ENCODE data around the gene MADD.
A peak's percentile ranks its signal among the peaks of the same experiment; 100 is the strongest.

Gene MADD

DNA sequence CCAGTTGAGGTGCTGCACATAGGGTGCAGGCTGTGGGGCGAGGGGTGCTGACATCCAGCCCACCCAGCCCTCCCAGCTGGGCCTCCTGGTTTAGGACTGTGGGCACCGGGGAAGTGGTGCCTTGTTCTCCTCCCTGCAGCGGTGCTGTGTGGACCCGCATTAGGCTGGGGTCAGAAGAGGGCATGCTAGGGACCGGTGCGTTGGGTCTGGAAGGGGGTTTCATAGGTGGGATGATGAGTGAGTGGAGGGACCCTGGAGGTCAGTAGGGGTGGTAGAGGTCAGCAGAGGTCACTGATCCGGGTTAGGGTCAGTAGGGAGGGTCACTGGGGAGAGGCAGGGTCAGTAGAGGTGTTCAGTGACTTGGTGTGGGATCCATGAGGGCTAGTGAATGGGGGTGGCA lies 89.2 kb downstream of the MADD start:
- DNase-seq (ENCODE audit: low spot score), result no peak

DNA sequence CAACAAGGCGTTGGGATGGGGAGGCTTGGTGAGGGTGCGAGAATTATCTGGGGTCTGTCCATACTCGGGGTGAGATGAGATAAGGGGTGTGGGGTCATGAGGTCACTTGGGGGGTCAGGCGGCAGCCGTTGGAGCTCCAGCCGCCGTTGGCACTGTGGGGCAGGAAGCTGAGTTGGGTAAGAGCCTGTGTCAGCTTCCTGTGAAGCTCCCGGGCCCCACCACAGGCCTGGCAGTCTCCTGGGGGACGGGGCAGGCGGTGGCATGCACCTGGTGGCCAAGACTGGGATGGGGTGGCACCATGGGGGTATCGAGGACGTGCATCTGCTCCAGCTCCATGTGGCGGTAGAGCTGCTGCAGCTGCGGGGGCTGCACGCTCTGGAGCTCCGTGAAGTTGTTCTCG lies 89.7 kb downstream of the MADD start:
- DNase-seq (ENCODE audit: low spot score), result no peak

DNA sequence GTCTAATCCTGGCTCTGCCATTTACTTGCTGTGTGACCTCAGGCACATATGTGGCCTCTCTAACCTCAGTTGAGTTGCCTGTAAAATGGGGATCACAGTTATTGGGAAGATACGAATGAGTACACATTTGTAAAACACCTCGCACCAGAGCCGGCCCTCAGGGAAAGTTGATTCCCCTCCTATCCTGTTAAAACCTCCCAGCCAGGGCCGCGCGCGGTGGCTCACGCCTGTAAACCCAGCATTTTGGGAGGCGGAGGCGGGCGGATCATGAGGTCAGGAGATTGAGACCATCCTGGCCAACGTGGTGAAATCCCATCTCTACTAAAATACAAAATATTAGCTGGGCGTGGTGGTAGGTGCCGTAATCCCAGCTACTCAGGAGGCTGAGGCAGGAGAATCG lies 90.4 kb downstream of the MADD start:
- DNase-seq (ENCODE audit: low spot score), result no peak

DNA sequence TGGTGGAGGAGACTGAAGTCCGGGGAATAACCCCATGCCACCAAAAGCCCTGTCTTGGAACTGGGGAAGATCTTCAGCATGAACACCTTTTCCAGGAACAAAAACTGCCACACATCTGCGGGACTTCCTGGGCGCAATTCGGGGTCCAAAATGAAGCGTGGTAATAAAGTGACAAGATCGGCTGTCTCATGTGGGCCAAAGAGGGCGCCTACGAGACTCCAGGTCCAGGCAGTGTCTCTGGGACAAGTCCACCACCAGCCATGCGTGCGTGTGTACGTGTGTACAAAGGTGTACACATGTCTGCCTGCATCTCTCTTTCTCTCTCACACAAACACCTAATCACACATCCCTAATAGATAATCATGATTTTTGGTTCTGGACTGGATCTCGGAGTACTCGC lies 91.5 kb downstream of the MADD start:
- no peak for DNase-seq (ENCODE audit: low spot score)

DNA sequence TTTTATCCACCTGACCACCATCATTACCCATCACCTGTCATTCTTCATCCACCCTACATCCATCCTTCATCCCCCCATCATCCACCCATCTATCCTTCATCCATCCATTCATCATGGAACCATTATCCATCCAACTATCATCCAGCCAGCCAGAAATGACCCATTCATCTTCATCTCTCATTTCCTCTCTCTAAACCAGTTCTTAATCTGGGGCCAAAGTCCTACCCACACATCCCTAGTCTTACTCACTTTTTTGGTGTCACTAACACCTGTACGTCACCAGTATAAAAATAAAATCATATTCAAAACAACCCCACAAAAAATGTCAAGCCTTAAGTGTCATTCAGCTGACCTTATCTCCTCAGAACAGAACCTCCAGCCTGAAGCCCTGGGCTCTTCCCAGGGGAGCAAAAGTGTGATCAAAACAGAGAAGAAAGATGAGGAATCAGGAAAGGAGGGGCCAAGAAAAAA lies 96.1 kb downstream of the MADD start:
- DNase-seq (ENCODE audit: low spot score), result no peak

DNA sequence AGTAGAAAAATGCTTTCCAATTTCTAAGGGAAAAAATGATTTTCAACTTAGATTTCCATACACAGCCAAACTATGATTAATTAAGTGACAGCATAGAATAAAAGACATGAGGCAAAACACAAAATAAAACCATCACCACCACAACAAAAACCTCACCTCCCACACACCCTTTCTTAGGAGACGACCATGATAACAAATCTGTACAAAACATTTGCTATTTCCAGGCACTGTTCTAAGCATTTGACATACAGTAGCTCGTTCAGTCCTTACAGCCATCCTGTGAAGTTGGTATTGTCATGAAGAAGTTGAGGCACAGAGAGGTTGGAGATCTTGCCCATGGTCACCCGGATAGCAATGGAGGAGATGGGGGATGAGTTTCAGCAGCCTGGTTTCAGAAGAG lies 99.7 kb downstream of the MADD start:
- no peak for DNase-seq (ENCODE audit: low spot score)

DNA sequence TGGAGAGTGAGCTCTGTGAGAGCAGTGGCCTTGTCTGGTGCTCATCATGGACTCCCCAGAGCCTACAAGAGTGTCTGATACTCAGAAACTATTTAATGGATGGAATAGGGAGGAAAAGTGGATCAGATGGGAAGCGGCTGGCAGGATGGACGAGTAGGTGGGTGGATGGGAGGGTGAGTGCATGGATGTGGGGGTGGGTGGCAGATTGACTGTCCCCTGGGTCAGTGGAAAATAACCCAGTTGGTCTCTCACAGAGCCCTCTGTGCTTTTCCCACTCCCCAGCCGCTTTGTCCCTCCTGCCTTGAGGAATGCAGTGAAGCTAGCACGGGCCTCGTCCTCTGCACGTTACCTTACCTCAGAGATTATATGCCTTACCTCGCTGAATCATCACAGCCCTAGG lies 102.5 kb downstream of the MADD start:
- no peak for DNase-seq (ENCODE audit: low spot score)

DNA sequence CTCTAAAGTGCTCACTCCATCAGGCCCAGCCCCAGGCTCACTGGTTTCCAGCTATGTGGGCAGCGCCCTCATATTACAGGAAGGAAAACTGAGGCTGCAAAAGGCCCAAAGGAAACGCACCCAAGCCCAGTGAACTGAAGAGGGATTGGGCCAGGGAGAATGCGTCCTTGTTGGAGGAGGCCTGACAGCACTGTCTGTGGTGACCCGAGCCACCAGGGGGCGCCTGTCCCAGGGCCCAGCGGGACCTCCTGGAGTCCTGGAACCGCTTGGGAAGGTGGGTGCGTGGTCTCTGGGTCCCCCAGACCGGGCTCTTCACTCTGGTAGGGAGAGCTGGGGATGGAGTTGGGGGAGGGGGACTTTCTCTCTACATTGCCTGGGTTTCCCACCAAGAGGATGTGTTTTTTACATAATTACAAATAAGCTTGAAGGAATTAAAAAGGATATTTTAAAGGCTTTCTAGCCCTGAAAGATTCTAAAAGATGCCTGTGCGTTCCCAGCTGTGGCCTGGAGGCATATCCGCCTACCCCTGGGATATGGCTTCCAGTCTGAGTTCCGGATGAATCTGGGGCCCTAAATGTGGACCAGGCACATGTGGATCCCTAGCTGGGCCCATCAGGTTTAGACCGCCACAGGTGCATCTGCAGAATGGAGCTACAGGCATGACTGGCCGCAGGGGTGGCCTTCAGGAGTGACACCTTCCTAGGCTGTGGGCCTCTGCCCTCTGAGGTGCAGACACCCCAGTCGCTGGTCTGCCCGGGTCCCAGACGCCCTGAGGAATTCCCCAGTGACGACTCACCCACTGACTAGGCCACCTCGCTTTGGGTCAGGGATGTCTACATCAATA lies 104.2 kb downstream of the MADD start:
- peak; percentile 81 for DNase-seq (ENCODE audit: low spot score)

DNA sequence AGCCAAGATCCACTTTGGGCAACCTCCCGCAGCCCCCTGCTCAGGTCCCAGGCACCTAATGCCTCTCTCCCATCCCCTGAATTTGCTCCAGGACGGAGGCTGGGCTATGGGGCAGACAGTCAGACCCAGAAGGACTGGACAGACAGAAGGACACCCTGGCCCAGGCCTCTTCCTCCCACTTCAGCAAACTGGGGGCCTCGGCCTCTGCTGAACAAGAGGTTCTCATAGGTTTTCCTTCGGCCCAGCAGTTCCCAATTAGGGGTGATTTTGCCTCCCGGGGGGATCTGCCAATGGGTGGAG lies 104.7 kb downstream of the MADD start:
- no peak for DNase-seq (ENCODE audit: low spot score)

DNA sequence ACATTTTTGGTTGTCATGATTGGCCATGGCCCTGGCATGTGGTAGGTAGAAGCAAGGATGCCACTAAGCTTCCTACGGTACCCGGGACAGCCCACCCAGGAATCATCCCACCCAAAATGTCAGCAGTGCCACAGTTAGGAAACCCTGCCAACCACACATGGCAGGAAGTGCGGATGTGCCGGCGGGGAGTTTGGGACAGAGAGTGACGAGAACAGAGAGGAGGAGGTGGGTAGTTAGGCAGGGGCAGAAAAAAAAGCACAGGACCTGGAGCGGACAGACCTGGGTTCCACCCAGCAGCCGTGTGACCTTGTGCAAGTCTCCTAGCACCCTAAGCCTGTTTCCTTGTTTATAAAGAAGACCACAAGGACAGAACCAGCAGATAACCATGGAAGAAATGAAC lies 105.1 kb downstream of the MADD start:
- no peak for DNase-seq (ENCODE audit: low spot score)

DNA sequence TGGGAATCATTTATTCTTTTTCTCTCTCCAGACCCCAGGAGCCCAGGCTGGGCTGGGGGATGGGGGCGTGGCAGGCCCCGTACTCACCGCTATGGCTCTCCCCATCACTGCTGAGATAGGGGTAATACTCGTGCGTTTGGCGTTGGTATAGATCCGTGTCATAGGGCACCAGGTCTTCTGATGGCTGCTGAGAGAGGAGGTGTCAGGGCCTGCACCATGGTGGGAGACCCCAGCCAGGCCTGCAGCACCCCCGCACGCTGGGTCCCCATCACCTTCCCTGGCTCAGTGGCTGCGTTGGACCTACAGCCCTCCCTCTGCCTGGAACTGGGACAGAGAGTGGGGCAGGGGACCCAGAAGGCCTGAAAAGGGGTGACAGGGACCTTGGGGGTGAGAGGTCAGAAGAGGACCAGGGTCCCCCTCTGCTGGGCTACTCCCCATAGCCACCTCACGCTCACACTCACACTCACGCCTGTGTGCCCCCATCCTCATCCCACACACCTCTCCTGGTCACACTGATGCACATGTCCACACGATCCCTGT lies 105.7 kb downstream of the MADD start:
- DNase-seq (ENCODE audit: low spot score), result no peak

DNA sequence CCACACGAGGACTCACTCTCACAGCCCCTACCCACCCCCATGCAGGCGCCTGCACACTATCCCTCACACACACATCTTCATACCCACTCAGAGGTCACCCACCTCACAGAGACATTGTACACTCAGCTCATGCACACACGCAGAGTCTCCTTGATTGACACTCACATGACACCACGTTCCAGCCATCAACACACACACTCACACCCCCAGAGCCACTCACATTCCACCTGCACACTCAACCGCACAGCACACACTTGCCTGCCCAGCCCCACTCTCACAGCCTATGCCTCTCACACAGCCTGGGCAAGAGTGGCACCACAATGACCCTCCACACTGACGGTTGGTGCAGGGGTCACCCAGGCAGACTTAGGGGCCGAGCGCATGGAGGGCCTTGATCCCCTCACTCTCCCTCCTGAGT lies 106.2 kb downstream of the MADD start:
- no peak for DNase-seq (ENCODE audit: low spot score)

DNA sequence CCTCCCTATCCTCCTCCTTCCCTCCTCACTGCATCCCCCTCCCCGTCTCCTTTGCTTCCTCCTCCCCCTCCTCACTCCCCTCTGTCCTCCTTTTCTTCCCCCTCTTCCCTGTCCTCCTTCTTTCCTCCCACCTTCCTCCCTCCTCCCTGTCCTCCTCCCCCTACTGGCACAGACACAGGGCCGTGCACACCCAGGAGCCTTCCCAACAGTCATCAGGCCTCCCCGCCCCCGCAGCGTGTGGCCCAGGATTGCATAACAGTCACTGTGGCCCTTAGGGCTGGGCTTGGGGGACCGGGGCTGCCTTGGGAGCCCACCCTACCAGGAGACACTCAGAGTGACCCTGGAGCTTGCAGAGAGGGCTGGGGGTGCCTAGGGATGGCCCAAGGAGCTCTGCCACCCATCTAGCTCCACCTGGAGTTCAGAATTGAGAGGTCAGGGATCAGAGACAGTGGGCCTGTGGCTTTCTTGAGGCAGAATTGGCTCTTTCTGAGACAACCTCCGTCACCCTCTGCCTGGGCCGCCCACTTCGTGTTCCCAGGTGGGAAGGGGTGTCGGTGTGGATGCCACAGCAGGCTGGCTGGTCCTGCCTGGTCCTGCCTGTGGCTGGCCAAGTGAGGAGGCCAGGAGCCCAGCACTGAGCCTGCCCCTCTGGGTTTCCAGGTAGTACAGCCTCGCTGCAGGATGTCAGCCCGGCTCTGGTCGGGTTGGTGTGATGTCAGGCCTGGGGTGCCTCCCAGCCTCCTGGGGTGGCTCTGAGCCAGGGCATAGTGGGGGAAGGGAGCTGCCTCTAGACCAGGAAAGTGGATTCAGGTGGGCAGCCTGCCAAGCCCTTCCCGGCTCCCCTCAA lies 106.8 kb downstream of the MADD start:
- no peak for DNase-seq (ENCODE audit: low spot score)

DNA sequence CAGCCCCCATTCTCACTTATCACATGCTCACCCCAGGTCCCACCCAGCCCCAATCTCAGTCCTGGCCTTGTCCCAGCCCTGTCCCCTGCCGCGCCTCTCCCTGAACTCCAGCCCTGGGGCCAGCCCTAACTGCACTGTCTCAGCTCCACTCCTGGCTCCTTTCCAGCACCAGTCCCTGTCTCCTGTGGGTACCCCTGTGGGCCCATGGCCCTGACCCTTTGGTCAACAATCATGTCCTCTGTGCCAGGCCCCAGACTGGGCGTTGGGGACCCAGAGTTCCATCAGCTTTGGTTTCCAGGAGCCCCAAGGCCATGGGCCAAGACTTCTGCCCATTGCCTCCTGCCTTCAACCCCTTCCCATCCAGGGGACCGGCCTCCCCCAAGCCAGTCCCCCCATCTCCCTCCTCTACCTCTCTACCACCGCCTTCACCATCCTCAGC lies 107.7 kb downstream of the MADD start:
- DNase-seq (ENCODE audit: low spot score), result no peak

DNA sequence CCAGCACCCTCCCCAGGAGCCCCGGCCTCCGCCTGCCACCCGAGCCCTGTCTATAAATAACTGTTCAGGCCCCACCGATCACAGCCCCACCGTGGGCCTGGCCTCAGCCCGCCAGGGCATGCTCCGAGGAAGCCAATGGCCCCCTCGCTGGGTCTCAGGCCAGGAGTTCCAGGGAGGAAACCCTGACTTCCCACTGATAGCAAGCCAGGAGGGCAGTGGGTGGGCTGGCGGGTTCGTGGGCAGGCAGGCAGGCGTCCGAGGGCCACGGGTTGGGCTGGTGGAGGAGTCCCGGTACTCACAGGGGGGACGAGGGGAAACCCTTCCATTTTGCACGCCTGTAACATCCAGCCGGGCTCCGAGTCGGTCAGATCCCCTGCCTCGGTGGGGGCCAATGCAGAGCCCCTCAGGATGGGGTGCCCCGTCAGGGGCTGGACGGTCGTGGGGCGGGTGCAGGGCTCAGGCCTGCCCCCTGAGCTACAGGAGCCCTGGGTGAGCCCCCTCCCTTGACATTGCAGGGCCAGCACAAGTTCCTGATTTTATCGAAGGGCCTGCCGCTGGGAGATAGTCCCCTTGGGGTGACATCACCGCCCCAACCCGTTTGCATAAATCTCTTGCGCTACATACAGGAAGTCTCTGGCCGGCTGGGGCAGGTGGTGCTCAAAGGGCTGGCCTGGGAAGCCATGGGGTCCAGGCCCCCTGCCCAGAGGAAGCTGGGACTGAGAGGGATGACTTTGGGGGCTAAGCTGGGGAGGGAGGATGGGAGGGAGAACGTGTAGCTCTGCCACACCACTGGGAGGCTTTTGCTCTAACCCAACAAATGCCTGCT lies 108.3 kb downstream of the MADD start, which contains the start of gene SPI1:
Gene SPI1, minus strand, starts transcription at position 538 of the 826 bp plus-strand sequence. Its CDS starts 194 bp downstream, at position 344.
- peak; percentile 25 for DNase-seq (ENCODE audit: low spot score)

DNA sequence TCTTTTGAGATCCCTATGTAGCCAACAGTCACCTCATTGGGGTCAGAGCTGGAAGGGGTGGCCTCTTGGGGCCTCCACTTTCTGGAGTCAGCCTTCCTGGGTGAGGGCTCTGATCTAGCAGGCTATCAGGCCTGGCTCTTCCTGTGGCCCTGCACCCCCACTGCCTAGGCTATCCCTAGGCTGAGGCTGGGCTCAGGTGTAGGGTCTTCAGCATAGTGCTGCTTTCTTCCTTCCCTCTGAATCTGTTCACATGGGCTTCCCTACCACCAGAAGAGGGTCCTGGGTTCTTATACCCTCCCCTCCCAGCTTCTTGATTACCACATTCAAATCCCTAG lies 108.9 kb downstream of the MADD start:
- DNase-seq (ENCODE audit: low spot score), result no peak

DNA sequence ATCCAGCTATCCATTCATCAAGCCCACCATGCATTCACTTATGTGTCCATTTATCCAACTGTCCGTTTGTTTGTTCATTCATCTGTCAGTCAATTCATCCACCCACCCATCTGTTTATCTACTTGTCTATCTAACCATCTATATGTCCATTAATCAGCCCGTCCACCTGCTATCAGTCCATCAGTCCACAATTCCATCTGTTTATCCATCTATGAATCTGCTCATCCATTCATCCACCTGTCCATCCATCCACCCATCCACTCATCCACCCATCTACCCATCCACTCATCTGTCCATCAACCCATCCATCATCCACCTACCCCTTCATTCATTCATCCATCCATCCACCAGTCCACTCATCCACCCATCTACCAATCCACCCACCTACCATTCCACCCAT lies 109.4 kb downstream of the MADD start:
- no peak for DNase-seq (ENCODE audit: low spot score)

All from hematopoietic multipotent progenitor cell treated with erythropoietin and hydrocortisone succinate and interleukin-3 and kit ligand, for 17 days (in vitro differentiated cells).